ENCODE measurements around the gene ASAP3. TPM values are rescaled to one million over a fixed set of nuclear protein-coding genes. Genes with fewer than 3 reads are reported as not detected.

The ASAP3 gene
- total and polyA plus RNA-seq, 2 of the 4 experiments (the other 2 are of a cell fraction): 18.6 to 18.8 TPM

GRCh38 chr1:23472351-23473036, 11.5 kb downstream of the ASAP3 start:
- no peak overlapping the region for H3K18ac ChIP-seq (ENCODE audit: low read depth, low read length)
- H3K36me3 ChIP-seq (ENCODE audit: control insufficient read depth, insufficient read depth, low read length): 0 out of 2 replicates have a peak, but pooled peaks cover 1% of the 10 kb centered on the region
- ChIA-PET POLR2A (ENCODE audit: unreplicated experiment) (no interaction called here), CTCF (no interaction called here)
- H3K9me3 ChIP-seq (ENCODE audit: control insufficient read depth, insufficient read depth, low read length): no peaks in the 10 kb centered on the region
- H2AK5ac ChIP-seq (ENCODE audit: low read depth, low read length): no peak overlapping the region
- H3K79me1 ChIP-seq (ENCODE audit: low read depth in 1 of 2, low read length in 2 of 2): peaks cover 5 to 69% of the 10 kb centered on the region in 2 experiments; a peak in 3 of 4 replicates
- H3K9ac ChIP-seq (ENCODE audit: low read depth, low read length): no peak overlapping the region
- ATAC-seq (ENCODE audit: low read depth) (no peak), DNase-seq (no peak)
- no peak overlapping the region for H3K27ac ChIP-seq (ENCODE audit: insufficient read depth, low read length)
- no peak overlapping the region for H3K56ac ChIP-seq (ENCODE audit: extremely low read depth, insufficient read depth, low read length)
- H3K4me2 ChIP-seq (ENCODE audit: low read depth, low read length): no peak overlapping the region
- no peak overlapping the region for H2AFZ ChIP-seq (replicated peaks; ENCODE audit: low read length, poor library complexity)
- H4K91ac ChIP-seq (ENCODE audit: insufficient read depth, low read depth, low read length): no peak overlapping the region
- TF ChIP-seq FOS (IDR thresholded peaks at IDR 0.05; ENCODE audit: low read depth, low read length): no peak
- no peak for TF ChIP-seq NFE2L2 (IDR thresholded peaks at IDR 0.05; ENCODE audit: low read depth, low read length)
- TF ChIP-seq MAZ (IDR thresholded peaks at IDR 0.05; ENCODE audit: borderline replicate concordance, low read depth, low read length): no peak
- TF ChIP-seq, protein P1, sequence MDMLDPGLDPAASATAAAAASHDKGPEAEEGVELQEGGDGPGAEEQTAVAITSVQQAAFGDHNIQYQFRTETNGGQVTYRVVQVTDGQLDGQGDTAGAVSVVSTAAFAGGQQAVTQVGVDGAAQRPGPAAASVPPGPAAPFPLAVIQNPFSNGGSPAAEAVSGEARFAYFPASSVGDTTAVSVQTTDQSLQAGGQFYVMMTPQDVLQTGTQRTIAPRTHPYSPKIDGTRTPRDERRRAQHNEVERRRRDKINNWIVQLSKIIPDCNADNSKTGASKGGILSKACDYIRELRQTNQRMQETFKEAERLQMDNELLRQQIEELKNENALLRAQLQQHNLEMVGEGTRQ (IDR thresholded peaks at IDR 0.05; ENCODE audit: low read depth, low read length): no peak
- TF ChIP-seq MXI1 (IDR thresholded peaks at IDR 0.05; ENCODE audit: borderline replicate concordance, low read depth, low read length): no peak
- no peak for TF ChIP-seq CHD1 (IDR thresholded peaks at IDR 0.05; ENCODE audit: low read depth, low read length)
- no peak for TF ChIP-seq POLR2A (IDR thresholded peaks at IDR 0.05; ENCODE audit: low read depth, low read length)
- TF ChIP-seq RCOR1 (IDR thresholded peaks at IDR 0.05; ENCODE audit: insufficient replicate concordance, low read length): no peak
- no peak for TF ChIP-seq BHLHE40 (IDR thresholded peaks at IDR 0.05; ENCODE audit: low read depth, low read length)
- no peak for TF ChIP-seq CEBPB (IDR thresholded peaks at IDR 0.05; ENCODE audit: low read depth, low read length)
- TF ChIP-seq RAD21 (IDR thresholded peaks at IDR 0.05; ENCODE audit: low read length): no peak
- no peak for TF ChIP-seq RFX5 (IDR thresholded peaks at IDR 0.05; ENCODE audit: low read depth, low read length)
- TF ChIP-seq ELK1 (IDR thresholded peaks at IDR 0.05; ENCODE audit: borderline replicate concordance, low read depth, low read length): no peak
- no peak for TF ChIP-seq CTCF (conservative IDR thresholded peaks at IDR 0.05; ENCODE audit: low read depth, low read length)
- TF ChIP-seq SMC3 (IDR thresholded peaks at IDR 0.05; ENCODE audit: low read depth, low read length): no peak
- H4K8ac ChIP-seq (ENCODE audit: low read depth in 2 of 2, low read length in 2 of 2): no peak overlapping the region
- no peak overlapping the region for H2AK9ac ChIP-seq (replicated peaks; ENCODE audit: low read depth, low read length, poor library complexity)
- no peaks in the 10 kb centered on the region for H3K27me3 ChIP-seq (ENCODE audit: control insufficient read depth, insufficient read depth, low read length)
- H3K23ac ChIP-seq (ENCODE audit: low read depth, low read length): no peak overlapping the region
- H2BK15ac ChIP-seq (ENCODE audit: low read depth, low read length): no peak overlapping the region
- no peak overlapping the region for H2BK20ac ChIP-seq (ENCODE audit: low read depth, low read length)
- WGBS, 2 experiments (ENCODE audit: extremely low coverage in 2 of 2, insufficient read length in 1 of 2): no CpG with 5 or more reads among the region's 5 CpGs
- intact Hi-C loops (cut with micrococcal nuclease): no loop called here
- no peak overlapping the region for H2BK5ac ChIP-seq (ENCODE audit: low read depth, low read length, poor library complexity, severe bottlenecking)
- no peak overlapping the region for H3K4ac ChIP-seq (ENCODE audit: low read depth, low read length)
- no peak overlapping the region for H3K4me3 ChIP-seq (ENCODE audit: insufficient read depth, low read depth, low read length)
- BruUV-seq (replicated peaks): no TSS peak
- dilution Hi-C loops (cut with HindIII; ENCODE audit: low sequenced_read_pairs, unreplicated experiment): no loop called here
- H2BK120ac ChIP-seq (ENCODE audit: low read depth, low read length): no peak overlapping the region
- in situ Hi-C loops (cut with MboI; ENCODE audit: low sequenced_read_pairs): no loop called here
- peaks cover 37% of the 10 kb centered on the region for H4K20me1 ChIP-seq (ENCODE audit: insufficient read depth, low read length)
- H3K4me1 ChIP-seq (ENCODE audit: control insufficient read depth, insufficient read depth, low read length): peaks cover 18% of the 10 kb centered on the region
- H4K5ac ChIP-seq (ENCODE audit: low read depth, low read length): no peak overlapping the region
- peaks cover 19% of the 10 kb centered on the region for H3K9me1 ChIP-seq (ENCODE audit: insufficient read depth, low read length)
- no peak overlapping the region for H3K14ac ChIP-seq (replicated peaks; ENCODE audit: low read depth, low read length)
